Motor neuron (in vitro differentiated cells): ENCODE results near the gene TMEM117. TPM values are rescaled to one million over a fixed set of nuclear protein-coding genes. Genes with fewer than 3 reads are reported as not detected.
"Not testable (repeated sequence)": the region's sequence is repeated elsewhere in the genome, so short reads cannot be mapped to it uniquely, and the experiment has no call there.

Experiments used
- ATAC-seq, 8 experiments: fragments of 200-7000 bp; cut with Tn5 transposase; replicated peaks in 6 of 8; 2 replicates each; pipeline ENCODE4 v1.8.0; 2021; ENCODE audit warnings: mild to moderate bottlenecking in 8 of 8, moderate library complexity in 8 of 8
- H3K27ac ChIP-seq, 2 donors: fragments of 250-450 bp; sonication (Bioruptor Pico); 2 replicates each; pipeline ENCODE4 v1.9.0; 2021; ENCODE audit warnings: antibody characterized with exemption in 2 of 2, mild to moderate bottlenecking in 2 of 2, moderate library complexity in 1 of 2
- H3K4me1 ChIP-seq, 2 donors: fragments of 250-450 bp; sonication (Bioruptor Pico); replicated peaks in 1 of 2; 2 replicates each; pipeline ENCODE4 v1.6.1; 2021; ENCODE audit warnings: antibody characterized with exemption in 2 of 2, mild to moderate bottlenecking in 2 of 2, moderate library complexity in 1 of 2
- H3K4me3 ChIP-seq, 5 donors: fragments of 250-450 bp; sonication (Bioruptor Pico); 2 replicates each; pipeline ENCODE4 v1.9.0; 2021; ENCODE audit warnings: antibody characterized with exemption in 5 of 5, mild to moderate bottlenecking in 5 of 5, moderate library complexity in 4 of 5
- WGBS, 10 experiments: fragments of 450-650 bp; shearing (Covaris generic); methylation state at CpG; one replicate each; pipeline ENCODE4 v1.0.0; 2022; 5-methylcytosine and 5-hydroxymethylcytosine counted together
- in situ Hi-C, 9 experiments: fragments of 400-800 bp; cut with MboI; loops; one replicate each; pipeline ENCODE4 v1.15.0; 2021; ENCODE audit warnings: low sequenced_read_pairs in 9 of 9, low pct_unique_long_range_greater_than_20kb in 2 of 9; ENCODE audit not compliant: unreplicated experiment in 9 of 9
- total RNA-seq, 8 experiments: library from RNA; unstranded; fragments of 300-600 nt; gene quantifications; 2 replicates each; pipeline versions ENCODE4 v1.2.3 to v1.2.4, GENCODE V29; 2022

The TMEM117 gene
- total RNA-seq, 8 experiments from 2014 or later, result 3.1 to 13.2 (median 7.0) TPM

GRCh38 chr12:44193281-44193680, 357.4 kb downstream of the TMEM117 start:
- in situ Hi-C loops, result no loop called here
- ATAC-seq, result peak in 1 of 8 experiments; percentile 46
- WGBS, 10 experiments, result 67 to 100% (median 100%) methylated on average over 1 of the region's 1 CpG; no CpG with 5 or more reads in 4 of the 10 experiments
- Histone ChIP-seq H3K27ac (no peak overlapping the region), H3K4me1 (no peaks in the 10 kb centered on the region), H3K4me3 (no peak overlapping the region)

GRCh38 chr12:44195719-44196118, 359.8 kb downstream of the TMEM117 start:
- H3K4me1 ChIP-seq, result not testable (repeated sequence)

GRCh38 chr12:44206045-44206444, 370.2 kb downstream of the TMEM117 start:
- no peak for ATAC-seq
- Histone ChIP-seq H3K4me1 (no peaks in the 10 kb centered on the region), H3K27ac (no peak overlapping the region), H3K4me3 (no peak overlapping the region)
- in situ Hi-C loops, result no loop called here
- 59 to 100% (median 82%) methylated on average over 1 to 5 of the region's 5 CpGs; no CpG with 5 or more reads in 1 of the 10 experiments for WGBS, 10 experiments

More at GRCh38 chr12:44195719-44196118, 359.8 kb downstream of the TMEM117 start:
- H3K4me3 ChIP-seq, ATAC-seq, H3K27ac ChIP-seq, in situ Hi-C loops: not testable (repeated sequence)
- 22 to 100% (median 66%) methylated on average over 1 of the region's 1 CpG; no CpG with 5 or more reads in 2 of the 10 experiments for WGBS, 10 experiments

GRCh38 chr12:44217146-44217883, 381.4 kb downstream of the TMEM117 start:
- no peak overlapping the region for H3K4me3 ChIP-seq
- peak in 1 of 8 experiments; percentile 45 for ATAC-seq
- WGBS, 10 experiments, result 70 to 100% (median 87%) methylated on average over 1 to 4 of the region's 4 CpGs; no CpG with 5 or more reads in 1 of the 10 experiments
- H3K27ac ChIP-seq, result no peak overlapping the region
- in situ Hi-C loops, result no loop called here
- no peaks in the 10 kb centered on the region for H3K4me1 ChIP-seq

- in situ Hi-C loops, result no loop called here
- 4 to 100% (median 81%) methylated on average over 1 to 2 of the region's 2 CpGs; no CpG with 5 or more reads in 3 of the 10 experiments for WGBS, 10 experiments
- ATAC-seq, result no peak
- no peak overlapping the region for H3K4me3 ChIP-seq
- H3K4me1 ChIP-seq, result peaks cover 0 to 9% of the 10 kb centered on the region in 2 donors
- no peak overlapping the region for H3K27ac ChIP-seq
Measured at GRCh38 chr12:44223736-44224135, 387.9 kb downstream of the TMEM117 start.

- no peak overlapping the region for H3K4me3 ChIP-seq
- H3K4me1 ChIP-seq, result peaks cover 0 to 11% of the 10 kb centered on the region in 2 donors
- in situ Hi-C loops, result no loop called here
- 7 to 94% (median 59%) methylated on average over 2 to 4 of the region's 4 CpGs; no CpG with 5 or more reads in 1 of the 10 experiments for WGBS, 10 experiments
- H3K27ac ChIP-seq, result no peak overlapping the region
- peak in 4 of 8 experiments; percentile 72 to 95 (median 84) for ATAC-seq
Measured at GRCh38 chr12:44224399-44225148, 388.7 kb downstream of the TMEM117 start.

- Histone ChIP-seq H3K27ac (no peak overlapping the region), H3K4me1 (peaks cover 0 to 15% of the 10 kb centered on the region in 2 donors), H3K4me3 (no peak overlapping the region)
- ATAC-seq, result peak in 3 of 8 experiments; percentile 19 to 68 (median 46)
- in situ Hi-C loops, result no loop called here
- 0 to 100% (median 69%) methylated on average over 1 to 2 of the region's 2 CpGs; no CpG with 5 or more reads in 1 of the 10 experiments for WGBS, 10 experiments
Measured at GRCh38 chr12:44225149-44225510, 389.2 kb downstream of the TMEM117 start.

- H3K4me3 ChIP-seq, result no peak overlapping the region
- no peak overlapping the region for H3K27ac ChIP-seq
- ATAC-seq, result peak in 2 of 8 experiments; percentile 54 to 61
- 0 to 100% (median 86%) methylated on average over 1 to 2 of the region's 2 CpGs; no CpG with 5 or more reads in 1 of the 10 experiments for WGBS, 10 experiments
- peaks cover 0 to 15% of the 10 kb centered on the region in 2 donors for H3K4me1 ChIP-seq
- in situ Hi-C loops, result no loop called here
Measured at GRCh38 chr12:44227616-44228015, 391.7 kb downstream of the TMEM117 start.

- in situ Hi-C loops, result no loop called here
Measured at GRCh38 chr12:44229846-44230245, 394.0 kb downstream of the TMEM117 start.

GRCh38 chr12:44235674-44236073, 399.8 kb downstream of the TMEM117 start:
- WGBS, 10 experiments, result 20 to 100% (median 100%) methylated on average over 1 of the region's 1 CpG; no CpG with 5 or more reads in 2 of the 10 experiments
- in situ Hi-C loops, result no loop called here
- ATAC-seq, result no peak
- H3K4me1 ChIP-seq, result peaks cover 0 to 5% of the 10 kb centered on the region in 2 donors
- no peak overlapping the region for H3K4me3 ChIP-seq
- H3K27ac ChIP-seq, result no peak overlapping the region

More at GRCh38 chr12:44229846-44230245, 394.0 kb downstream of the TMEM117 start:
- H3K27ac ChIP-seq, result no peak overlapping the region
- peaks cover 0 to 7% of the 10 kb centered on the region in 2 donors for H3K4me1 ChIP-seq
- 2 to 80% (median 62%) methylated on average over 1 to 4 of the region's 4 CpGs; no CpG with 5 or more reads in 1 of the 10 experiments for WGBS, 10 experiments
- peak in 4 of 8 experiments; percentile 44 to 72 (median 54) for ATAC-seq
- no peak overlapping the region for H3K4me3 ChIP-seq

- H3K4me1 ChIP-seq, result peaks cover 0 to 5% of the 10 kb centered on the region in 2 donors
- WGBS, 10 experiments, result 42 to 100% (median 94%) methylated on average over 1 to 2 of the region's 2 CpGs; no CpG with 5 or more reads in 3 of the 10 experiments
- H3K27ac ChIP-seq, result no peak overlapping the region
- no peak for ATAC-seq
- no peak overlapping the region for H3K4me3 ChIP-seq
- in situ Hi-C loops, result no loop called here
Measured at GRCh38 chr12:44240186-44240585, 404.3 kb downstream of the TMEM117 start.

GRCh38 chr12:44245932-44246331, 410.1 kb downstream of the TMEM117 start:
- ATAC-seq, result no peak
- WGBS, 10 experiments, result 47 to 100% (median 93%) methylated on average over 1 to 2 of the region's 2 CpGs
- in situ Hi-C loops, result no loop called here
- Histone ChIP-seq H3K4me3 (no peak overlapping the region), H3K27ac (no peak overlapping the region), H3K4me1 (no peaks in the 10 kb centered on the region)
